IMR-90 (cell line): ENCODE data around the gene RASGRP2. TPM values are rescaled to one million over a fixed set of nuclear protein-coding genes. Genes with fewer than 3 reads are reported as not detected.

ENCODE experiments used
- ATAC-seq: fragments of 200-7000 bp; cut with Tn5 transposase; 2 replicates; pipeline ENCODE4 v1.9.1; 2020; ENCODE audit warnings: low read depth, mild to moderate bottlenecking, moderate library complexity
- BruUV-seq: library from RNA; stranded (reverse); fragments of 400-500 nt; replicated peaks from 2 replicates; lab custom pipeline; 2021; lab: Mats Ljungman, UMichigan
- CTCF ChIA-PET: fragments of 300-600 bp; formaldehyde crosslinking; extraction: SDS; loops from one replicate; lab custom pipeline; 2021; ENCODE audit warnings: antibody characterized with exemption; lab: Yijun Ruan, JAX
- POLR2A ChIA-PET: fragments of 300-600 bp; sonication (Branson Sonifier 250); formaldehyde crosslinking; loops from one replicate; lab custom pipeline; 2022; ENCODE audit warnings: antibody characterized with exemption; ENCODE audit not compliant: unreplicated experiment; lab: Charles Lee
- DNase-seq: peaks from one replicate; pipeline ENCODE4 v3.0.0; 2013
- H2AFZ ChIP-seq: replicated peaks from 2 replicates; pipeline ENCODE3; 2013; ENCODE audit warnings: low read length, mild to moderate bottlenecking; ENCODE audit not compliant: poor library complexity
- H2AK5ac ChIP-seq: 2 replicates; pipeline ENCODE4 v1.6.1; 2013; ENCODE audit warnings: low read depth, low read length, inconsistent platforms
- H2AK9ac ChIP-seq: replicated peaks from 2 replicates; pipeline ENCODE3; 2013; ENCODE audit warnings: mild to moderate bottlenecking, low read depth, low read length, moderate library complexity; ENCODE audit not compliant: poor library complexity
- H2BK120ac ChIP-seq: 2 replicates; pipeline ENCODE4 v1.6.1; 2013; ENCODE audit warnings: low read depth, low read length, inconsistent platforms
- H2BK15ac ChIP-seq: 3 replicates; pipeline ENCODE4 v1.6.1; 2013; ENCODE audit warnings: low read depth, low read length, inconsistent platforms
- H2BK20ac ChIP-seq: 2 replicates; pipeline ENCODE4 v1.6.1; 2013; ENCODE audit warnings: low read depth, mild to moderate bottlenecking, inconsistent platforms, low read length, moderate library complexity
- H2BK5ac ChIP-seq: 2 replicates; pipeline ENCODE4 v1.6.1; 2013; ENCODE audit warnings: mild to moderate bottlenecking, low read depth, low read length, inconsistent platforms; ENCODE audit not compliant: poor library complexity, severe bottlenecking
- H3K14ac ChIP-seq: replicated peaks from 2 replicates; pipeline ENCODE4 v1.6.1; 2013; ENCODE audit warnings: low read depth, low read length, inconsistent platforms
- H3K18ac ChIP-seq: 2 replicates; pipeline ENCODE4 v1.6.1; 2013; ENCODE audit warnings: low read depth, low read length, control low read depth
- H3K23ac ChIP-seq: 2 replicates; pipeline ENCODE4 v1.6.1; 2013; ENCODE audit warnings: low read depth, low read length, inconsistent platforms
- H3K27ac ChIP-seq: 2 replicates; pipeline ENCODE4 v1.5.1; 2013; ENCODE audit warnings: mild to moderate bottlenecking, control low read depth, low read length; ENCODE audit not compliant: insufficient read depth
- H3K27me3 ChIP-seq: 2 replicates; pipeline ENCODE4 v1.6.1; 2013; ENCODE audit warnings: low read length; ENCODE audit not compliant: control insufficient read depth, insufficient read depth
- H3K36me3 ChIP-seq: 2 replicates; pipeline ENCODE4 v1.6.1; 2013; ENCODE audit warnings: low read length, mixed read lengths; ENCODE audit not compliant: control insufficient read depth, insufficient read depth
- H3K4ac ChIP-seq: 2 replicates; pipeline ENCODE4 v1.6.1; 2013; ENCODE audit warnings: low read depth, low read length, inconsistent platforms
- H3K4me1 ChIP-seq: 2 replicates; pipeline ENCODE4 v1.6.1; 2013; ENCODE audit warnings: low read length, mixed read lengths; ENCODE audit not compliant: control insufficient read depth, insufficient read depth
- H3K4me2 ChIP-seq: 2 replicates; pipeline ENCODE4 v1.6.1; 2013; ENCODE audit warnings: low read depth, mild to moderate bottlenecking, control low read depth, low read length, moderate library complexity
- H3K4me3 ChIP-seq: 2 replicates; pipeline ENCODE4 v1.5.1; 2013; ENCODE audit warnings: low read depth, mild to moderate bottlenecking, control low read depth, low read length, moderate library complexity; ENCODE audit not compliant: insufficient read depth
- H3K56ac ChIP-seq: 2 replicates; pipeline ENCODE4 v1.6.1; 2013; ENCODE audit warnings: low read length, inconsistent platforms; ENCODE audit not compliant: insufficient read depth; ENCODE audit errors: extremely low read depth
- H3K79me1 ChIP-seq, 2 experiments: 2 replicates each; pipeline ENCODE4 v1.6.1; 2013; ENCODE audit warnings: low read length in 2 of 2, inconsistent platforms in 1 of 2, low read depth in 1 of 2
- H3K9ac ChIP-seq: 2 replicates; pipeline ENCODE4 v1.6.1; 2013; ENCODE audit warnings: low read depth, low read length, control low read depth
- H3K9me1 ChIP-seq: 2 replicates; pipeline ENCODE4 v1.6.1; 2013; ENCODE audit warnings: low read length, inconsistent platforms; ENCODE audit not compliant: insufficient read depth
- H3K9me3 ChIP-seq: 2 replicates; pipeline ENCODE4 v1.6.1; 2013; ENCODE audit warnings: low read length; ENCODE audit not compliant: control insufficient read depth, insufficient read depth
- H4K20me1 ChIP-seq: 2 replicates; pipeline ENCODE4 v1.6.1; 2013; ENCODE audit warnings: low read length, inconsistent platforms; ENCODE audit not compliant: insufficient read depth
- H4K5ac ChIP-seq: 2 replicates; pipeline ENCODE4 v1.6.1; 2013; ENCODE audit warnings: mild to moderate bottlenecking, low read depth, low read length, control low read depth
- H4K8ac ChIP-seq, 2 experiments: 2 replicates each; pipeline ENCODE4 v1.6.1; 2013; ENCODE audit warnings: low read depth in 2 of 2, low read length in 2 of 2, control low read depth in 1 of 2, inconsistent platforms in 1 of 2
- H4K91ac ChIP-seq: 2 replicates; pipeline ENCODE4 v1.6.1; 2013; ENCODE audit warnings: low read depth, low read length, inconsistent platforms; ENCODE audit not compliant: insufficient read depth
- BHLHE40 ChIP-seq: fragments of 150-350 bp; IDR thresholded peaks from 2 replicates; pipeline ENCODE4 v1.6.1; 2016; ENCODE audit warnings: mild to moderate bottlenecking, low read depth, low read length
- CEBPB ChIP-seq: IDR thresholded peaks from 2 replicates; pipeline ENCODE4 v1.6.1; 2012; ENCODE audit warnings: low read depth, low read length, improper control_type of control experiment
- CHD1 ChIP-seq: IDR thresholded peaks from 2 replicates; pipeline ENCODE4 v1.6.1; 2012; ENCODE audit warnings: low read depth, low read length, improper control_type of control experiment
- ELK1 ChIP-seq: fragments of 150-350 bp; IDR thresholded peaks from 2 replicates; pipeline ENCODE4 v1.6.1; 2016; ENCODE audit warnings: low read depth, mild to moderate bottlenecking, low read length, moderate library complexity, borderline replicate concordance
- FOS ChIP-seq: fragments of 150-350 bp; IDR thresholded peaks from 2 replicates; pipeline ENCODE4 v1.6.1; 2016; ENCODE audit warnings: low read depth, low read length
- MAFK ChIP-seq: IDR thresholded peaks from 2 replicates; pipeline ENCODE4 v1.6.1; 2012; ENCODE audit warnings: low read depth, low read length, improper control_type of control experiment
- MAZ ChIP-seq: IDR thresholded peaks from 2 replicates; pipeline ENCODE4 v1.6.1; 2012; ENCODE audit warnings: low read depth, mild to moderate bottlenecking, low read length, improper control_type of control experiment, moderate library complexity, borderline replicate concordance
- MXI1 ChIP-seq: IDR thresholded peaks from 2 replicates; pipeline ENCODE4 v1.6.1; 2012; ENCODE audit warnings: low read depth, mild to moderate bottlenecking, low read length, moderate library complexity, borderline replicate concordance
- NFE2L2 ChIP-seq: fragments of 150-350 bp; IDR thresholded peaks from 2 replicates; pipeline ENCODE4 v1.6.1; 2016; ENCODE audit warnings: low read depth, mild to moderate bottlenecking, low read length
- POLR2A ChIP-seq: IDR thresholded peaks from 2 replicates; pipeline ENCODE4 v1.6.1; 2012; ENCODE audit warnings: mild to moderate bottlenecking, low read depth, low read length
- RAD21 ChIP-seq: IDR thresholded peaks from 2 replicates; pipeline ENCODE4 v1.6.1; 2012; ENCODE audit warnings: low read length, improper control_type of control experiment
- RCOR1 ChIP-seq: IDR thresholded peaks from 2 replicates; pipeline ENCODE4 v1.6.1; 2012; ENCODE audit warnings: mild to moderate bottlenecking, low read length, improper control_type of control experiment; ENCODE audit not compliant: insufficient replicate concordance
- RFX5 ChIP-seq: IDR thresholded peaks from 2 replicates; pipeline ENCODE4 v1.8.0; 2012; ENCODE audit warnings: low read depth, mild to moderate bottlenecking, low read length, moderate library complexity
- SMC3 ChIP-seq: fragments of 150-350 bp; IDR thresholded peaks from 2 replicates; pipeline ENCODE4 v1.6.1; 2016; ENCODE audit warnings: low read depth, mild to moderate bottlenecking, antibody characterized with exemption, low read length, moderate library complexity
- WGBS, 2 experiments: methylation state at CpG; one replicate each; pipeline versions ENCODE4 v1.1.5 to v1.1.7; 2013; ENCODE audit warnings: missing lambda C conversion rate in 2 of 2; ENCODE audit not compliant: insufficient read length in 1 of 2; ENCODE audit errors: extremely low coverage in 2 of 2; 5-methylcytosine and 5-hydroxymethylcytosine counted together
- dilution Hi-C: fragments of 300-500 bp; cut with HindIII; formaldehyde crosslinking; loops from one replicate; pipeline ENCODE4 v1.14.3; 2018; ENCODE audit warnings: low sequenced_read_pairs; ENCODE audit not compliant: unreplicated experiment
- in situ Hi-C: fragments of 300-500 bp; cut with MboI; formaldehyde crosslinking; loops from 3 replicates; pipeline ENCODE4 v1.14.3; 2019; ENCODE audit warnings: low sequenced_read_pairs, inconsistent platforms, mixed read lengths
- intact Hi-C: fragments of 100-400 bp; cut with micrococcal nuclease; formaldehyde crosslinking; loops from 2 replicates; pipeline ENCODE4 v1.10.0; 2022
- polyA plus RNA-seq, 3 experiments: library from polyadenylated mRNA; depleted of rRNA; stranded (reverse); fragments of >200 nt; gene quantifications; 2 replicates each; pipeline ENCODE4 v1.2.3, GENCODE V29; 2012; ENCODE audit warnings: low replicate concordance in 1 of 3
- total RNA-seq: library from RNA; depleted of rRNA; stranded (reverse); fragments of >200 nt; gene quantifications from 2 replicates; pipeline ENCODE4 v1.2.3, GENCODE V29; 2012
- TF ChIP-seq, protein P1 (sequence below): fragments of 150-350 bp; IDR thresholded peaks from 2 replicates; pipeline ENCODE4 v1.6.1; 2017; ENCODE audit warnings: mild to moderate bottlenecking, antibody characterized with exemption, low read length, low read depth
- TF ChIP-seq, protein P2 (sequence below): conservative IDR thresholded peaks from 2 replicates; pipeline ENCODE4 v1.5.1; 2012; ENCODE audit warnings: mild to moderate bottlenecking, low read depth, low read length, improper control_type of control experiment

The RASGRP2 gene
- total and polyA plus RNA-seq, 2 of the 4 experiments (the other 2 are of a cell fraction) = 1.2 TPM; not detected in 1

- no peak overlapping the region for H2AFZ ChIP-seq
- H3K9me3 ChIP-seq = no peaks in the 10 kb centered on the region
- H3K23ac ChIP-seq = no peak overlapping the region
- peaks cover 7% of the 10 kb centered on the region for H3K9me1 ChIP-seq
- no peak overlapping the region for H2BK120ac ChIP-seq
- H3K56ac ChIP-seq = no peak overlapping the region
- no peak overlapping the region for H3K4me3 ChIP-seq
- TF ChIP-seq SMC3 (no peak), POLR2A (no peak), MAFK (no peak), FOS (no peak), CEBPB (no peak), RAD21 (no peak), MAZ (no peak), ELK1 (no peak), CHD1 (no peak), RFX5 (no peak), NFE2L2 (no peak), MXI1 (no peak), RCOR1 (no peak), BHLHE40 (no peak)
- TF ChIP-seq, protein P1, sequence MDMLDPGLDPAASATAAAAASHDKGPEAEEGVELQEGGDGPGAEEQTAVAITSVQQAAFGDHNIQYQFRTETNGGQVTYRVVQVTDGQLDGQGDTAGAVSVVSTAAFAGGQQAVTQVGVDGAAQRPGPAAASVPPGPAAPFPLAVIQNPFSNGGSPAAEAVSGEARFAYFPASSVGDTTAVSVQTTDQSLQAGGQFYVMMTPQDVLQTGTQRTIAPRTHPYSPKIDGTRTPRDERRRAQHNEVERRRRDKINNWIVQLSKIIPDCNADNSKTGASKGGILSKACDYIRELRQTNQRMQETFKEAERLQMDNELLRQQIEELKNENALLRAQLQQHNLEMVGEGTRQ = no peak
- TF ChIP-seq, protein P2, sequence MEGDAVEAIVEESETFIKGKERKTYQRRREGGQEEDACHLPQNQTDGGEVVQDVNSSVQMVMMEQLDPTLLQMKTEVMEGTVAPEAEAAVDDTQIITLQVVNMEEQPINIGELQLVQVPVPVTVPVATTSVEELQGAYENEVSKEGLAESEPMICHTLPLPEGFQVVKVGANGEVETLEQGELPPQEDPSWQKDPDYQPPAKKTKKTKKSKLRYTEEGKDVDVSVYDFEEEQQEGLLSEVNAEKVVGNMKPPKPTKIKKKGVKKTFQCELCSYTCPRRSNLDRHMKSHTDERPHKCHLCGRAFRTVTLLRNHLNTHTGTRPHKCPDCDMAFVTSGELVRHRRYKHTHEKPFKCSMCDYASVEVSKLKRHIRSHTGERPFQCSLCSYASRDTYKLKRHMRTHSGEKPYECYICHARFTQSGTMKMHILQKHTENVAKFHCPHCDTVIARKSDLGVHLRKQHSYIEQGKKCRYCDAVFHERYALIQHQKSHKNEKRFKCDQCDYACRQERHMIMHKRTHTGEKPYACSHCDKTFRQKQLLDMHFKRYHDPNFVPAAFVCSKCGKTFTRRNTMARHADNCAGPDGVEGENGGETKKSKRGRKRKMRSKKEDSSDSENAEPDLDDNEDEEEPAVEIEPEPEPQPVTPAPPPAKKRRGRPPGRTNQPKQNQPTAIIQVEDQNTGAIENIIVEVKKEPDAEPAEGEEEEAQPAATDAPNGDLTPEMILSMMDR = no peak
- H2BK20ac ChIP-seq = no peak overlapping the region
- dilution Hi-C loops (no loop called here), in situ Hi-C loops (no loop called here), intact Hi-C loops (no loop called here)
- no peak overlapping the region for H4K91ac ChIP-seq
- H3K27me3 ChIP-seq = peaks cover 40% of the 10 kb centered on the region
- no peak overlapping the region for H4K8ac ChIP-seq
- POLR2A ChIA-PET = no interaction called here
- BruUV-seq = no TSS peak
- CTCF ChIA-PET = no interaction called here
- peaks cover 3% of the 10 kb centered on the region; the same call in 1 of the 2 replicates for H4K20me1 ChIP-seq
- H3K14ac ChIP-seq = no peak overlapping the region
- H2AK9ac ChIP-seq = no peak overlapping the region
- H3K27ac ChIP-seq = no peak overlapping the region
- H4K5ac ChIP-seq = no peak overlapping the region
- 88% methylated on average over 6 of the region's 10 CpGs; no CpG with 5 or more reads in 1 of the 2 experiments for WGBS, 2 experiments
- ATAC-seq = no peak
- no peak overlapping the region for H3K18ac ChIP-seq
- H3K36me3 ChIP-seq = no peaks in the 10 kb centered on the region
- no peaks in the 10 kb centered on the region for H3K79me1 ChIP-seq
- no peak overlapping the region for H2AK5ac ChIP-seq
- DNase-seq = no peak
- H2BK15ac ChIP-seq = no peak overlapping the region
- no peak overlapping the region for H3K4me2 ChIP-seq
- no peak overlapping the region for H2BK5ac ChIP-seq
- H3K4me1 ChIP-seq = peaks cover 14% of the 10 kb centered on the region
- no peak overlapping the region for H3K4ac ChIP-seq
- no peak overlapping the region for H3K9ac ChIP-seq
Observed at GRCh38 chr11:64746486-64746885, 2.5 kb upstream of the RASGRP2 start.
